ENCODE results near the gene KPNA5.
"Not testable (repeated sequence)": the region's sequence is repeated elsewhere in the genome, so short reads cannot be mapped to it uniquely, and the experiment has no call there.

KPNA5 gene

GRCh38 chr6:116705917-116706316 lies 24.9 kb downstream of the KPNA5 start:
- DNase-seq, result no peak

- no peak for DNase-seq
Measured at GRCh38 chr6:116714296-116714695, 33.3 kb downstream of the KPNA5 start.

DNA sequence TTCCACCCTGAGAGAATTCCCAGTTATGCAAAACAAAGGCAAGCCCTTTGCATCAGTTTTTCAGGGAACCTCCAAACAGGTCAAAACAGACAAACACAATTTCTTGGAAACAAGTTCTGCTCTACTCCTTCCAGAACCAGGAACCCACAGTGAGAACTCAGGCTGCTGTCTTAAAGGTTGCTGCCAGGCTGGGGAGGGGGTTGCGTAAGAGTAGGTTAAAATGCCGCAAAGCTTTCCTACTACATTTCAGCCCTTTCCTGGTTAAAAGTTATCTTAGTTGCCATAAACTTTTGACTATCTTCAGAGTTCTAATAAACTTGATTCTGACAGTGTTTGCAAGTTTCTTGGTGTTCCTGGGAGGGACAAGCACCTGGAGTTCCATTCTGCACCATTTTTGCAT lies 33.8 kb downstream of the KPNA5 start:
- no peak for DNase-seq

GRCh38 chr6:116726947-116727346 lies 45.9 kb downstream of the KPNA5 start:
- DNase-seq, result no peak

GRCh38 chr6:116730513-116730912 lies 49.5 kb downstream of the KPNA5 start:
- DNase-seq, result no peak

GRCh38 chr6:116737004-116737403 lies 56.0 kb downstream of the KPNA5 start:
- DNase-seq, result no peak

- not testable (repeated sequence) for DNase-seq
Measured at GRCh38 chr6:116740486-116740885, 59.5 kb downstream of the KPNA5 start.

GRCh38 chr6:116741571-116741970 lies 60.6 kb downstream of the KPNA5 start:
- DNase-seq, result no peak

- no peak for DNase-seq
Measured at GRCh38 chr6:116745176-116745575, 64.2 kb downstream of the KPNA5 start.

- no peak for DNase-seq
Measured at GRCh38 chr6:116761779-116762178, 80.8 kb downstream of the KPNA5 start.

GRCh38 chr6:116762235-116762634 lies 81.2 kb downstream of the KPNA5 start:
- DNase-seq, result no peak

- DNase-seq, result no peak
Measured at GRCh38 chr6:116763048-116763447, 82.0 kb downstream of the KPNA5 start.

GRCh38 chr6:116763906-116764628 lies 83.1 kb downstream of the KPNA5 start:
- DNase-seq, result no peak

GRCh38 chr6:116764629-116764960 lies 83.6 kb downstream of the KPNA5 start:
- no peak for DNase-seq

GRCh38 chr6:116764961-116765841 lies 84.2 kb downstream of the KPNA5 start, which contains the start of gene FAM162B:
TSS of gene FAM162B (minus strand) at chr6:116765719. CDS start at chr6:116765576, 143 bp downstream.
- DNase-seq, result peak; percentile 54

GRCh38 chr6:116766506-116767176 lies 85.6 kb downstream of the KPNA5 start:
- no peak for DNase-seq

DNA sequence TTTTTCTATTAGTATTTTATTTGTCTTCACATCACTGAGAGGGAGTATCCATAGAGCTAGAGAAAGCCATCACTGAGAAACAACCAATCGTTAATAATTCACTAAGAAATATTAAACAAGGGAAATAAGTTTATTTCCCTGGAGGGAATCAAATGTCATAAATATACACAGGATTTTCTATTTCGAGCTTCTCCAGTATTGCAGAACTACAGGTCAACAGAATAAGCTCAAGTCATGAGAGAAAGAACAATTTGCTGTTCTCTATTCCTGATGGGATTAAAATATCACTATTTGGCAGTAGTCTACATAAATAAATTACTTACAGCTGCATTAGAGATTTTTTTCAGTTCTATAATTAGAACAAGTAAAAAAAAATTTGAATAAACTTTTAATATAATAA lies 86.7 kb downstream of the KPNA5 start:
- no peak for DNase-seq

DNA sequence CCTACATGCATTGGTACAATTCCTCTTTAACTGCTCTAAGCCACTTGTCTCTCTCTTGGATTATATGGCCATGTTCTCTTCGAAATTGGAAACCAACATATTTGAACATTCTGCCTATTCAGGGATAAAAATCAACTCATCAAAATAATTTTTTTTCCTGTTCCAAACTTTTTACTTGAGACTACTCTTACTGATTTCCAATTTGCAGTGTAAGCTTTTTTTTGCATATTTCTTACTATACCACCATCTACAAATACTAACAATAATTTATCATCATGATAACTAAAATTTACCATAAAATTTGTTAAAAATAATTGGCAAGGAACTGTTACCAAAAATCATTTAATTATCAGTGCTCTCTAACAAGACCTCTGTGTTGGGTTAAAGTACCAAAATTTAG lies 91.4 kb downstream of the KPNA5 start:
- DNase-seq, result no peak

DNA sequence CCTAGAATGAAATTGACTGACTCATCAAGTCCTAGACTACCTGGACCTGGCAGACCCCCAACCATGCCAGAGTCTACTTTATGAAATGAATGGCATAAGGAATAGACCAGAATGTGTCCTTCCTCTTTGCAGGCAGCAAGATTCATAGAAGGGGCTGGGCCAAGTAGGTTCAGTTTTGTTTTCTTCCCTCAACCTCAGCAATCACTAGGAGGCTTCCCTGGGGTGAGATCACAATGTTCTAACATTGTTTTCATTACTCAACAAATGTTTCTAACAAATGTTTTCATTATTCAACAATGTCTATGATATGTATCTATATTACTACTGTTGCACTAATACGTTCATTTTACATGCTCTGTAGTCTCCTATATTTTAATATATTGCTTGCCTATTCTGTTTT lies 92.9 kb downstream of the KPNA5 start:
- DNase-seq, result no peak

- no peak for DNase-seq
Measured at GRCh38 chr6:116779573-116780164, 98.7 kb downstream of the KPNA5 start.

- DNase-seq, result no peak
Measured at GRCh38 chr6:116783852-116784251, 102.8 kb downstream of the KPNA5 start.

Data from activated CD8-positive, alpha-beta memory T cell treated with anti-CD3 and anti-CD28 coated beads, Interleukin-2, amount 50 U/mL, for 48 hours (primary cell).